Neural progenitor cell (in vitro differentiated cells): ENCODE results near the gene C12orf56. TPM values are rescaled to one million over a fixed set of nuclear protein-coding genes. Genes with fewer than 3 reads are reported as not detected.

Source experiments
- DNase-seq: peaks from one replicate; pipeline ENCODE4 v3.0.0-alpha.2; 2016; ENCODE audit warnings: low spot score
- H2AFZ ChIP-seq: fragments of 200-600 bp; sonication (generic); replicated peaks from 2 replicates; pipeline ENCODE4 v1.6.1; 2016; ENCODE audit warnings: antibody characterized with exemption
- H3F3A ChIP-seq: fragments of 200-600 bp; sonication (generic); 2 replicates; pipeline ENCODE4 v1.6.1; 2016; ENCODE audit warnings: antibody characterized with exemption, low read depth
- H3K27ac ChIP-seq: fragments of 200-600 bp; sonication (generic); 2 replicates; pipeline ENCODE4 v1.5.1; 2016; ENCODE audit warnings: mild to moderate bottlenecking
- H3K27me3 ChIP-seq: fragments of 200-600 bp; sonication (generic); 2 replicates; pipeline ENCODE4 v1.6.1; 2016; ENCODE audit warnings: mild to moderate bottlenecking, moderate library complexity
- H3K36me3 ChIP-seq: fragments of 200-600 bp; sonication (generic); 2 replicates; pipeline ENCODE4 v1.5.1; 2016
- H3K4me1 ChIP-seq: fragments of 200-600 bp; sonication (generic); 2 replicates; pipeline ENCODE4 v1.6.1; 2016; ENCODE audit warnings: mixed run types
- H3K4me2 ChIP-seq: fragments of 200-600 bp; sonication (generic); 2 replicates; pipeline ENCODE4 v1.6.1; 2016
- H3K4me3 ChIP-seq: fragments of 200-600 bp; sonication (generic); 2 replicates; pipeline ENCODE4 v1.5.1; 2016
- H3K79me2 ChIP-seq: fragments of 200-600 bp; sonication (generic); 2 replicates; pipeline ENCODE4 v1.6.1; 2016; ENCODE audit warnings: low read depth
- H3K9ac ChIP-seq: fragments of 200-600 bp; sonication (generic); 2 replicates; pipeline ENCODE4 v1.6.1; 2016
- H3K9me3 ChIP-seq: fragments of 200-600 bp; sonication (generic); 2 replicates; pipeline ENCODE4 v1.5.1; 2016; ENCODE audit warnings: low read depth
- H4K20me1 ChIP-seq: fragments of 200-600 bp; sonication (generic); 2 replicates; pipeline ENCODE4 v1.6.1; 2016; ENCODE audit warnings: low read depth
- H3K27ac Mint-ChIP-seq: 3 replicates; pipeline ENCODE4 v1.8.0; 2021; ENCODE audit warnings: mixed read lengths
- H3K27me3 Mint-ChIP-seq: 2 replicates; pipeline ENCODE4 v1.8.0; 2022; ENCODE audit warnings: low read depth, mild to moderate bottlenecking, inconsistent platforms, moderate library complexity, mixed read lengths; ENCODE audit not compliant: insufficient read depth
- H3K36me3 Mint-ChIP-seq: 3 replicates; pipeline ENCODE4 v1.8.0; 2021; ENCODE audit warnings: mixed read lengths
- H3K4me1 Mint-ChIP-seq: 3 replicates; pipeline ENCODE4 v1.8.0; 2021; ENCODE audit warnings: mixed read lengths
- H3K4me3 Mint-ChIP-seq: 3 replicates; pipeline ENCODE4 v1.8.0; 2021; ENCODE audit warnings: mild to moderate bottlenecking, moderate library complexity, mixed read lengths
- H3K9me3 Mint-ChIP-seq: 3 replicates; pipeline ENCODE4 v1.8.0; 2020; ENCODE audit warnings: mixed read lengths
- EZH2 ChIP-seq: fragments of 200-600 bp; sonication (generic); IDR thresholded peaks from 2 replicates; pipeline ENCODE4 v1.6.1; 2017; ENCODE audit warnings: antibody characterized with exemption, mild to moderate bottlenecking, moderate library complexity
- EZH2phosphoT487 ChIP-seq: fragments of 200-600 bp; sonication (generic); IDR thresholded peaks from 2 replicates; pipeline ENCODE4 v1.6.1; 2017; ENCODE audit warnings: antibody characterized with exemption
- total RNA-seq: library from RNA; depleted of rRNA; stranded (reverse); fragments of >200 nt; gene quantifications from 2 replicates; pipeline ENCODE4 v1.2.3, GENCODE V29; 2015; ENCODE audit warnings: low replicate concordance
- TF ChIP-seq, protein P1 (sequence below): fragments of 200-600 bp; sonication (generic); IDR thresholded peaks from 2 replicates; pipeline ENCODE4 v1.5.1; 2017; ENCODE audit warnings: antibody characterized with exemption, mild to moderate bottlenecking

The C12orf56 gene
- total RNA-seq, 1 donor from 2014 or later: 4.2 TPM

DNA sequence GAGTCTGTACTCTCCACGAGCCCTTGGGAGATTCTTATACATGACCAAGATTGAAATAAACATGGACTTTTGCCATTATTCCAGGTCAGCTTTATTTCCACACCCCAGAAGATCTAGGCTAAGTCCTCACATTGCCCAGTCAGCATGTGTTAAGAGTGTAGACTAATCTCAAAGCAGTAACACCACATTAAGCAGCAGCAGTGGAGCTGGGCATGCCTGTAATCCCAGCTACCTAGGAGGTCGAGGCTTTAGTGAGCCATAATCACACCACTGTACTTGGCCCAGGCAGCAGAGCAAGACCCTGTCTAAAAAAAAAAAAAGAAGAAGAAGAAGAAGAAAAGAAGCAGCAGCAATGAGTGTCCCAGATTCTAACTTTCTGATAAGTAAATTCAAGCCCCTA lies 65.5 kb downstream of the C12orf56 start:
- H3K27me3 Mint-ChIP-seq: no peaks in the 10 kb centered on the region
- no peaks in the 10 kb centered on the region for H3K27me3 ChIP-seq
- H4K20me1 ChIP-seq: no peaks in the 10 kb centered on the region
- H3K4me1 ChIP-seq: peaks cover 3% of the 10 kb centered on the region
- no peaks in the 10 kb centered on the region for H3K36me3 Mint-ChIP-seq
- H3K36me3 ChIP-seq: no peaks in the 10 kb centered on the region
- H3K4me3 Mint-ChIP-seq: no peak overlapping the region
- TF ChIP-seq EZH2phosphoT487: no peak
- TF ChIP-seq, protein P1, sequence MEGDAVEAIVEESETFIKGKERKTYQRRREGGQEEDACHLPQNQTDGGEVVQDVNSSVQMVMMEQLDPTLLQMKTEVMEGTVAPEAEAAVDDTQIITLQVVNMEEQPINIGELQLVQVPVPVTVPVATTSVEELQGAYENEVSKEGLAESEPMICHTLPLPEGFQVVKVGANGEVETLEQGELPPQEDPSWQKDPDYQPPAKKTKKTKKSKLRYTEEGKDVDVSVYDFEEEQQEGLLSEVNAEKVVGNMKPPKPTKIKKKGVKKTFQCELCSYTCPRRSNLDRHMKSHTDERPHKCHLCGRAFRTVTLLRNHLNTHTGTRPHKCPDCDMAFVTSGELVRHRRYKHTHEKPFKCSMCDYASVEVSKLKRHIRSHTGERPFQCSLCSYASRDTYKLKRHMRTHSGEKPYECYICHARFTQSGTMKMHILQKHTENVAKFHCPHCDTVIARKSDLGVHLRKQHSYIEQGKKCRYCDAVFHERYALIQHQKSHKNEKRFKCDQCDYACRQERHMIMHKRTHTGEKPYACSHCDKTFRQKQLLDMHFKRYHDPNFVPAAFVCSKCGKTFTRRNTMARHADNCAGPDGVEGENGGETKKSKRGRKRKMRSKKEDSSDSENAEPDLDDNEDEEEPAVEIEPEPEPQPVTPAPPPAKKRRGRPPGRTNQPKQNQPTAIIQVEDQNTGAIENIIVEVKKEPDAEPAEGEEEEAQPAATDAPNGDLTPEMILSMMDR: no peak
- no peak for TF ChIP-seq EZH2
- no peak overlapping the region for H3K4me3 ChIP-seq
- no peak overlapping the region for H3K9ac ChIP-seq
- no peaks in the 10 kb centered on the region for H3K9me3 ChIP-seq
- no peaks in the 10 kb centered on the region for H3F3A ChIP-seq
- peaks cover 6% of the 10 kb centered on the region for H3K4me1 Mint-ChIP-seq
- no peak overlapping the region for H2AFZ ChIP-seq
- no peak for DNase-seq
- H3K9me3 Mint-ChIP-seq: peaks cover 9% of the 10 kb centered on the region
- no peak overlapping the region for H3K4me2 ChIP-seq
- no peak overlapping the region for H3K27ac Mint-ChIP-seq
- no peak overlapping the region for H3K27ac ChIP-seq
- no peaks in the 10 kb centered on the region for H3K79me2 ChIP-seq

DNA sequence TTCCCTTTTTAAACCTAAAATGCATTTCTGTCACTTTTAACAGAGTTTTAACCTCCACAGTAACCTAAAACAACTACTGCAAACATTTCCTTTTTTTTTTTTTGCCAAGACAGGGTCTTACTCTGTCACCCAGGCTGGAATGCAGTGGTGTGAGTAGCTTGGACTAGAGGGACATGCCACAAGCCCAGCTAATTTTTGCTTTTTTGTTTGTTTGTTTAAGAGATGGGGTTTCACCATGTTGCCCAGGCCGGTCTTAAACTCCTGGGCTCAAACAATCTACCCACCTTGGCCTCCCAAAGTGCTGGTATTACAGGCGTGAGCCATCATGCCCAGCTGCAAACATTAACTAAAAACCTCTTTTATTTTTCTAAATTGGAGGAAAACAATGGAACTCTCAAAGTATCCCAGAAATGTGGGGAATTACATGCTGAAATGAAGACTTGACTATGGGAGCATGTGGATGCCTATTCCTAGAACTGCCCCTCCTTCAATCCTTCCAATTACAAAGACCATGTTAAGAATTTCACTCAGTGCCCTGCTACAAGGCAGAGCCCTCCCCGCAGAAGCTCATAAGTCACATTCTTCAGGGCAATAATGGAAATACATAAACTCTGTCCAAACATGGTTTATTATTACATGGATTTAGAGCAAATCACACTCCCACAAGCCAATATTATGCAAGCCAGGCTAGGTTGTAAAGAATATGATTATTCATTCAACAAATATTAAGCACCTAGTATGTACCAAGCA lies 66.9 kb downstream of the C12orf56 start:
- no peaks in the 10 kb centered on the region for H3F3A ChIP-seq
- no peaks in the 10 kb centered on the region for H3K27me3 ChIP-seq
- peaks cover 3% of the 10 kb centered on the region for H3K4me1 ChIP-seq
- H3K36me3 Mint-ChIP-seq: no peaks in the 10 kb centered on the region
- H3K9me3 ChIP-seq: no peaks in the 10 kb centered on the region
- no peaks in the 10 kb centered on the region for H3K27me3 Mint-ChIP-seq
- no peak overlapping the region for H3K27ac ChIP-seq
- peak overlapping the region; percentile 1 for H2AFZ ChIP-seq
- no peaks in the 10 kb centered on the region for H3K79me2 ChIP-seq
- no peak overlapping the region for H3K4me2 ChIP-seq
- H3K4me3 ChIP-seq: no peak overlapping the region
- H3K9ac ChIP-seq: no peak overlapping the region
- peaks cover 9% of the 10 kb centered on the region for H3K9me3 Mint-ChIP-seq
- no peaks in the 10 kb centered on the region for H3K36me3 ChIP-seq
- no peak overlapping the region for H3K4me3 Mint-ChIP-seq
- H4K20me1 ChIP-seq: no peaks in the 10 kb centered on the region
- TF ChIP-seq EZH2: no peak
- TF ChIP-seq EZH2phosphoT487: no peak
- TF ChIP-seq, protein P1: no peak
- no peak overlapping the region for H3K27ac Mint-ChIP-seq
- peaks cover 15% of the 10 kb centered on the region for H3K4me1 Mint-ChIP-seq
- DNase-seq: no peak

DNA sequence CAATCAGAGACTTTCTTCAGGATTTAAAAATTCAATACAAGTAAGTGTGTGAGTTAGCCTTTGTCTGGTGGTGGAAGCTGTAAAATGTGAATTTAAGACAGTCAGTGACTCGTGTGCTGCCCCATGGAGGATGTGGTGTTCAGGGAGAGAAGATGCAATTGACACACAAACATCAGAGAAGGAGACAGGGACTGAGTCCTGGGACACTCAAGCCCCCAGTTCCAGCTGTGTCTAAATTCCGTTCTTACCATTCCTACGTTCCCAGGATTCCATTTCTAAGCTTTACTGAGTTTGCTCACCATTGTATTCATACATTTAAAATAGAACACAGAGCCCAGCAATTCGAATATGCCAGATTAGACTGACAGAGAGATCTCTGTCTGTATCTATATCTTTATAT lies 67.6 kb downstream of the C12orf56 start:
- Histone ChIP-seq H3F3A (no peaks in the 10 kb centered on the region), H3K4me1 (peaks cover 3% of the 10 kb centered on the region), H3K27me3 (no peaks in the 10 kb centered on the region), H3K36me3 (no peaks in the 10 kb centered on the region), H3K27ac (no peak overlapping the region), H3K79me2 (no peaks in the 10 kb centered on the region), H4K20me1 (no peaks in the 10 kb centered on the region), H3K4me3 (no peak overlapping the region), H3K9ac (no peak overlapping the region), H3K9me3 (no peaks in the 10 kb centered on the region), H3K4me2 (no peak overlapping the region), H2AFZ (no peak overlapping the region)
- TF ChIP-seq EZH2phosphoT487 (no peak), EZH2 (no peak)
- TF ChIP-seq, protein P1: no peak
- Mint-ChIP-seq H3K27ac (no peak overlapping the region), H3K9me3 (peaks cover 9% of the 10 kb centered on the region), H3K27me3 (no peaks in the 10 kb centered on the region), H3K36me3 (no peaks in the 10 kb centered on the region), H3K4me3 (no peak overlapping the region), H3K4me1 (peaks cover 20% of the 10 kb centered on the region)
- no peak for DNase-seq
